Stimulated activated CD8-positive, alpha-beta memory T cell treated with anti-CD3 and anti-CD28 coated beads, Interleukin-7, amount 100 ng/mL, for 4 hours (primary cell): ENCODE measurements around the gene PCTP.

ENCODE experiments used
- DNase-seq, 2 donors: peaks; one replicate each; pipeline ENCODE4 v3.0.0-alpha.2; 2020; ENCODE audit warnings: low read depth in 2 of 2

The PCTP gene

GRCh38 chr17:55757659-55758058 lies 6.8 kb downstream of the PCTP start:
- DNase-seq, result no peak

GRCh38 chr17:55758171-55758570 lies 7.3 kb downstream of the PCTP start:
- DNase-seq, result no peak

DNA sequence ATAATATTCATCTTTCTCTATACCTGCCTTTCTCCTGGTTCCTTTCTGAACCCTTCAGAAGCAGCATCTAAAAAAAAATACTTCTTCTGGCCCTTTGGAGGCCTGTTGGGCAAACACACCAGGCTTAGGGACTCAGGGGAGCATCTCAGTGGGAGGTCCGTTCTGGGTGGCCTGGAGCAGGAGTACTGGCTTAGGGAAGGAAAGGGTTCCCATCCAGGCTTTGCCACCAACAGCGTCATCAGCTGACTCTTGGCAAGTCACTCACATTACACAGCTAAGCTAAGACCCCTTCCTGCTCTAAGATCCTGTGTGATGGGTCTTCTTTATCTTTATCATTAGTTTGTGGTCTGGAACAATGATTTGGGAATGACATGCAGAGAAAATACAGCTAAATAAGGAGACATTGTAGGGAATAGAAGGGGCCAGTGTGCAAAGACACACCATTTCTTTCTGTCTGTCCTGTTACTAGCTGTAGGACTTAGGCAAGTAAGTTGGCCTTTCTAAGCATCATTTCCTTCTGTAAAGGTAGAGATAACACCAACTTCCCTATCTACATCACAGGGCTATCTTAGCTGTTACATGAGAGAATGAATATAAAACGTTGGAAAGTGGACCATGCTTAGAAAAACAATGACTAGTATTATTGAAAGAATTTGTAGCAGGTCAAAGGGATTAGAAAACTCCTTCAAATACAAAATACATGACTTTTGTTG lies 9.9 kb downstream of the PCTP start:
- DNase-seq, result no peak

- DNase-seq, result no peak
Measured at GRCh38 chr17:55762086-55762858, 11.4 kb downstream of the PCTP start.

- no peak for DNase-seq
Measured at GRCh38 chr17:55763856-55764255, 13.0 kb downstream of the PCTP start.

GRCh38 chr17:55764610-55765009 lies 13.8 kb downstream of the PCTP start:
- DNase-seq, result no peak

GRCh38 chr17:55765472-55765871 lies 14.6 kb downstream of the PCTP start:
- DNase-seq, result no peak

GRCh38 chr17:55768936-55769624 lies 18.2 kb downstream of the PCTP start:
- no peak for DNase-seq

DNA sequence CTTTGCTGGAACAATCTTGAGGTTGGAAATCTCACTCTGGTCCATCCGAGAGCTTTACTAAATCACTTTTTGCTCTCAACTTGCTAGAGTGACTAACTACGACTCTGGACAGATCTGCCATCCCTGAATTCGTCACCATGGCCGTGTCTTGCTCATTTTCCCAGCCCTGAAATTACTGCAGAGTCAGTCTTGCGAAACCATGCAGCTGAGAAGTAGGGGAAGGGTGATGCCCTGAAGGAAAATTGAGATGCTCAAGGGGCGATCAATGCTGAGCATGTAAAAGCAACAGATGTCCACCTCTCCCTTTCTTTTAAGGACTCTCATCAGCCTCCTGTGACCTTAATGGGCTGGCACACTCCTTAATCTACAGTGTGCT lies 18.8 kb downstream of the PCTP start:
- no peak for DNase-seq

GRCh38 chr17:55770196-55770870 lies 19.5 kb downstream of the PCTP start:
- DNase-seq, result no peak

GRCh38 chr17:55772086-55772485 lies 21.2 kb downstream of the PCTP start:
- DNase-seq, result no peak

GRCh38 chr17:55773671-55774070 lies 22.8 kb downstream of the PCTP start:
- DNase-seq, result no peak

DNA sequence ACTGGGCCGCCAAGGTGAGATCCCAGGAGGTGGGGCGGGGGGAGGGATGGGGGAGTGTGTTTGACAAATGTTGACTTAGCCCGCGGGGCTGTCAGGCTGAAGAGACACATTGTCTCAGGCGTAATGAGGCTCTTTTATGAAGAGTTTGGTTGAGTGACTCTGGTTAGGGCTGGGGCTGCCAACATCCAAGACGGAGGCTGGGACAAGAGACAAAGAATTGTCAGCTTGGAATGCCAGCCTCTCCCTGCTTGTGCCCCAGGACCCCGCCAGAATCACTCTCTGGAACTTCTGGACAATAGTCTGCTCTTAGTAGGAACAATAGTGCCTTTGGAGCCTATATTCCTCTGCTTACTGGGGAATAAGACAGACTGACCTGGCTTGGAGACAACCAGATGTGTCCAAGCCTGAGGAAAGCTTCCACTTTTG lies 24.0 kb downstream of the PCTP start:
- DNase-seq, result no peak

- DNase-seq, result no peak
Measured at GRCh38 chr17:55776271-55776670, 25.4 kb downstream of the PCTP start.

GRCh38 chr17:55777471-55777971 lies 26.7 kb downstream of the PCTP start:
- DNase-seq, result no peak

DNA sequence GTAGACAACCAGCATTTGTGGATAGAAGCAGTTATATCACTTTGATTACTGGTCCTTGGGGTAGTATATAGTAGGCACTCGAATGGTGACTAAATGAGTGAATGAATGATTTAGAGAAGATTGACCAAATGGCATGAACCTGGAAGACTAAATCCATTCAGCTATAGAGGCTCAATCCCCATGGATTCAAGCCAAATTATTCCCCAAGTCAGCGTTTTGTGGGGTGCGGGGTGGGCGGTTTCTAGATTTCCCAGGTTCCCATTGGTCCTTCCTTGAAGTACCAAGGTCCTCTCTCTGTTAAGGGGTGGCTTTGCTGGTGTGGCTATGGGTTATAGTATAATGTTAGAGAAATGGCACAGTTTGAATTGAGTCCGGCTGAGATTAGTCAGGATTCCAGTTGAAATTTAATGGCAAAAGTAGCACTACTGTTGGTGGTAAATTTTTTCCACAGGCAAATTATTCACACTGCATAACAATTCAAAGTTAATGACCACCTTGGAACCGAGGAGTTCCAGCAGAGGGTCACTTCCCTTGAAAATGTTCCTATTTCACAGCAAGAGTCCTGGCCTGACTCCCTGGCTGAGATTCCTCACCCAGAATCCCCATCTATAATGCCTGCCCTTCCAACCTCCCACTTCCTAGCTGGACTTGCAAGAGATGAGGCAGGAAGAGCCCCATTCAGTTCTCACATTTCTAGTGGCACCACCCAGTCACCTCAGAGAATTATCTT lies 27.7 kb downstream of the PCTP start:
- DNase-seq, result no peak

- DNase-seq, result no peak
Measured at GRCh38 chr17:55783684-55784245, 32.9 kb downstream of the PCTP start.

DNA sequence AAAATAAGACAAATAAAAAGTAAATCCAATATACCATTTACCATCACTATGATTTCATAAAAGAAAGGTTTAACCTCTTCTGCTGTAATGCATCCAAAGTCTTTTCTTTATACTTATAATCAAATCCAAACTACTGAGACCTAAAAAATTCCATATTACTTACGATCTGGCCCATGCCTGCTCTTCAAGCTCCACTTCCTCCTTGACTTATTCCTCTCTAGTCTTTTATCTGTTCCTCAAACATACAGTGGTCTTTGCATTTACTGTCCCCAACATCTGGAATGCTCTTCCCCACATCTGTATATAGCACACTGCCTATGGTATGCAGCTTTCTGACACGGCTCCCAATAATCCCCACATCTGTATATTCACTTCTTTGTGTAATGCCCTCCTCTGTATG lies 33.8 kb downstream of the PCTP start:
- no peak for DNase-seq

- DNase-seq, result no peak
Measured at GRCh38 chr17:55785181-55785580, 34.3 kb downstream of the PCTP start.

GRCh38 chr17:55793272-55793671 lies 42.4 kb downstream of the PCTP start:
- DNase-seq, result no peak
